Measurements from ENCODE around the gene ASTN2.

DNA sequence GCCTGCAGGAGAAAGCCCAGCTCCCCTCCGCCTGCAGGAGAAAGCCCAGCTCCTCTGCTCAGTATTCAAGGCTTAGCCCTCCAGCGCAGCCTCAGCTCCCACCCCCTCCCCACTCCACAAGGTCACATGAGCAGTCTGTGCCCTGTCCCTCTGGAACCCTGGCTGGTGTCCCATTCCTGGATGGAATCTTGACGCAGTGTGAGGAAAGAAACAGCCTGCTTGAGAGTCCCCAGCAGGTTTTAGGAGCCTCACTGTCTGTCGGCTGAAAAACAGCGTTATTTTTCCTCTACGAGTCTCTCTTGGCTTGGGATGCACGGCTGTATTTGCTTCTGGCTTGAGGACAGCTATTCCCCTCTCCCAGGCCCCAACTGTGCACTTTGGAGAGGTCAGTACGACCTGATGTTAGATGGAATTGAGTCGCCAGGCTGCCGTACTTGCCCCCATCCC, 937.9 kb downstream of the ASTN2 start:
- TF ChIP-seq, protein P1, sequence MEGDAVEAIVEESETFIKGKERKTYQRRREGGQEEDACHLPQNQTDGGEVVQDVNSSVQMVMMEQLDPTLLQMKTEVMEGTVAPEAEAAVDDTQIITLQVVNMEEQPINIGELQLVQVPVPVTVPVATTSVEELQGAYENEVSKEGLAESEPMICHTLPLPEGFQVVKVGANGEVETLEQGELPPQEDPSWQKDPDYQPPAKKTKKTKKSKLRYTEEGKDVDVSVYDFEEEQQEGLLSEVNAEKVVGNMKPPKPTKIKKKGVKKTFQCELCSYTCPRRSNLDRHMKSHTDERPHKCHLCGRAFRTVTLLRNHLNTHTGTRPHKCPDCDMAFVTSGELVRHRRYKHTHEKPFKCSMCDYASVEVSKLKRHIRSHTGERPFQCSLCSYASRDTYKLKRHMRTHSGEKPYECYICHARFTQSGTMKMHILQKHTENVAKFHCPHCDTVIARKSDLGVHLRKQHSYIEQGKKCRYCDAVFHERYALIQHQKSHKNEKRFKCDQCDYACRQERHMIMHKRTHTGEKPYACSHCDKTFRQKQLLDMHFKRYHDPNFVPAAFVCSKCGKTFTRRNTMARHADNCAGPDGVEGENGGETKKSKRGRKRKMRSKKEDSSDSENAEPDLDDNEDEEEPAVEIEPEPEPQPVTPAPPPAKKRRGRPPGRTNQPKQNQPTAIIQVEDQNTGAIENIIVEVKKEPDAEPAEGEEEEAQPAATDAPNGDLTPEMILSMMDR (IDR thresholded peaks at IDR 0.05 in 2 of 3, conservative IDR thresholded peaks at IDR 0.05 in 1 of 3; ENCODE audit: borderline replicate concordance in 1 of 3, insufficient read depth in 1 of 3, low read depth in 2 of 3, low read length in 2 of 3) = no peak
- TF ChIP-seq ZNF274 (IDR thresholded peaks at IDR 0.05; ENCODE audit: low read depth, low read length) (no peak), EZH2 (IDR thresholded peaks at IDR 0.05) (no peak), SP1 (IDR thresholded peaks at IDR 0.05; ENCODE audit: low read depth) (no peak), POLR2A (IDR thresholded peaks at IDR 0.05; ENCODE audit: borderline replicate concordance, extremely low read depth, insufficient read depth, insufficient read length) (no peak), RAD21 (IDR thresholded peaks at IDR 0.05; ENCODE audit: low read depth) (no peak), JUND (IDR thresholded peaks at IDR 0.05) (no peak)
